HEK293 (cell line): ENCODE results near the gene SERPINB5.

Experiments used
- CTCF ChIA-PET: fragments of 350-600 bp; formaldehyde crosslinking; extraction: SDS; loops from one replicate; lab custom pipeline; 2021; ENCODE audit warnings: antibody characterized with exemption; lab: Yijun Ruan, JAX
- POLR2A ChIA-PET: fragments of 300-600 bp; formaldehyde crosslinking; extraction: SDS; loops from one replicate; lab custom pipeline; 2020; ENCODE audit warnings: antibody characterized with exemption, inconsistent platforms; lab: Yijun Ruan, JAX
- H3K27ac ChIP-seq: fragments of 200-500 bp; sonication (Bioruptor generic); 2 replicates; pipeline ENCODE4 v1.5.1; 2014; ENCODE audit warnings: low read depth, low read length, control low read depth, inconsistent platforms; ENCODE audit errors: extremely low read depth
- H3K36me3 ChIP-seq, 2 experiments: fragments of 200-500 bp in 1 of 2; sonication (Bioruptor generic) in 1 of 2; 1 replicate in 1 of 2; 2 replicates in 1 of 2; pipeline ENCODE4 v1.5.1; 2014 to 2017; ENCODE audit warnings: inconsistent platforms in 2 of 2, low read length in 2 of 2; ENCODE audit not compliant: control insufficient read depth in 2 of 2, insufficient read depth in 1 of 2
- H3K4me1 ChIP-seq: fragments of 200-500 bp; sonication (Bioruptor generic); 2 replicates; pipeline ENCODE4 v1.5.1; 2014; ENCODE audit warnings: mild to moderate bottlenecking, low read length, inconsistent platforms; ENCODE audit not compliant: control insufficient read depth, insufficient read depth
- H3K4me3 ChIP-seq: 2 replicates; pipeline ENCODE4 v1.5.1; 2011; ENCODE audit warnings: low read depth, mild to moderate bottlenecking, control low read depth, low read length, moderate library complexity
- H3K9me3 ChIP-seq: fragments of 200-500 bp; sonication (Bioruptor generic); 2 replicates; pipeline ENCODE4 v1.5.1; 2014; ENCODE audit warnings: low read depth, low read length, inconsistent platforms; ENCODE audit not compliant: control insufficient read depth, insufficient read depth
- HIC1 ChIP-seq: fragments of 450-650 bp; formaldehyde crosslinking; IDR thresholded peaks from 2 replicates; pipeline ENCODE4 v1.5.1; 2016; ENCODE audit warnings: missing biosample characterization, missing genetic modification characterization
- KLF1 ChIP-seq: fragments of 450-650 bp; formaldehyde crosslinking; IDR thresholded peaks from 2 replicates; pipeline ENCODE4 v1.5.1; 2016; ENCODE audit warnings: missing biosample characterization, missing genetic modification characterization
- KLF17 ChIP-seq: fragments of 450-650 bp; formaldehyde crosslinking; IDR thresholded peaks from 2 replicates; pipeline ENCODE4 v1.5.1; 2016; ENCODE audit warnings: missing biosample characterization, missing genetic modification characterization
- PRDM2 ChIP-seq: fragments of 450-650 bp; formaldehyde crosslinking; IDR thresholded peaks from 2 replicates; pipeline ENCODE4 v1.5.1; 2016; ENCODE audit warnings: missing biosample characterization, missing genetic modification characterization, borderline replicate concordance
- ZBTB1 ChIP-seq: fragments of 450-650 bp; formaldehyde crosslinking; IDR thresholded peaks from 2 replicates; pipeline ENCODE4 v1.5.1; 2016; ENCODE audit warnings: missing biosample characterization, missing genetic modification characterization
- ZFP69B ChIP-seq: fragments of 450-650 bp; formaldehyde crosslinking; IDR thresholded peaks from 2 replicates; pipeline ENCODE4 v1.5.1; 2016; ENCODE audit warnings: missing biosample characterization, missing genetic modification characterization
- ZNF132 ChIP-seq: fragments of 450-650 bp; formaldehyde crosslinking; IDR thresholded peaks from 2 replicates; pipeline ENCODE4 v1.5.1; 2017; ENCODE audit warnings: missing biosample characterization, missing genetic modification characterization, borderline replicate concordance
- ZNF138 ChIP-seq: fragments of 450-650 bp; formaldehyde crosslinking; IDR thresholded peaks from 2 replicates; pipeline ENCODE4 v1.5.1; 2016; ENCODE audit warnings: missing biosample characterization, missing genetic modification characterization, borderline replicate concordance
- ZNF169 ChIP-seq: fragments of 450-650 bp; formaldehyde crosslinking; IDR thresholded peaks from 2 replicates; pipeline ENCODE4 v1.5.1; 2016; ENCODE audit warnings: missing biosample characterization, missing genetic modification characterization
- ZNF266 ChIP-seq: fragments of 450-650 bp; formaldehyde crosslinking; IDR thresholded peaks from 2 replicates; pipeline ENCODE4 v1.5.1; 2016; ENCODE audit warnings: missing biosample characterization, missing genetic modification characterization, low read depth
- ZNF292 ChIP-seq: fragments of 450-650 bp; formaldehyde crosslinking; IDR thresholded peaks from 2 replicates; pipeline ENCODE4 v1.5.1; 2016; ENCODE audit warnings: low read depth, missing biosample characterization, missing genetic modification characterization, borderline replicate concordance
- ZNF311 ChIP-seq: fragments of 450-650 bp; formaldehyde crosslinking; IDR thresholded peaks from 2 replicates; pipeline ENCODE4 v1.5.1; 2017; ENCODE audit warnings: missing biosample characterization, missing genetic modification characterization, borderline replicate concordance
- ZNF37A ChIP-seq: fragments of 450-650 bp; IDR thresholded peaks from 2 replicates; pipeline ENCODE4 v1.5.1; 2018; ENCODE audit warnings: missing biosample characterization, missing genetic modification characterization
- ZNF416 ChIP-seq: fragments of 450-650 bp; formaldehyde crosslinking; IDR thresholded peaks from 2 replicates; pipeline ENCODE4 v1.5.1; 2016; ENCODE audit warnings: missing biosample characterization, missing genetic modification characterization
- ZNF433 ChIP-seq: fragments of 450-650 bp; formaldehyde crosslinking; IDR thresholded peaks from 2 replicates; pipeline ENCODE4 v1.5.1; 2016; ENCODE audit warnings: missing biosample characterization, missing genetic modification characterization, low read depth
- ZNF555 ChIP-seq: fragments of 450-650 bp; formaldehyde crosslinking; conservative IDR thresholded peaks from 2 replicates; pipeline ENCODE4 v1.5.1; 2017; ENCODE audit warnings: missing biosample characterization, mild to moderate bottlenecking, missing genetic modification characterization, inconsistent platforms
- ZNF645 ChIP-seq: fragments of 450-650 bp; formaldehyde crosslinking; IDR thresholded peaks from 2 replicates; pipeline ENCODE4; 2016; ENCODE audit warnings: missing biosample characterization, missing genetic modification characterization
- ZNF664 ChIP-seq: fragments of 450-650 bp; formaldehyde crosslinking; IDR thresholded peaks from 2 replicates; pipeline ENCODE4 v1.5.1; 2016; ENCODE audit warnings: missing biosample characterization, missing genetic modification characterization
- ZNF670 ChIP-seq: fragments of 450-650 bp; formaldehyde crosslinking; IDR thresholded peaks from 2 replicates; pipeline ENCODE4 v1.5.1; 2016; ENCODE audit warnings: missing biosample characterization, missing genetic modification characterization, low read depth
- ZSCAN16 ChIP-seq: fragments of 450-650 bp; formaldehyde crosslinking; IDR thresholded peaks from 2 replicates; pipeline ENCODE4 v1.5.1; 2016; ENCODE audit warnings: missing biosample characterization, missing genetic modification characterization
- ZXDB ChIP-seq: fragments of 450-650 bp; formaldehyde crosslinking; IDR thresholded peaks from 2 replicates; pipeline ENCODE4 v1.5.1; 2016; ENCODE audit warnings: missing biosample characterization, missing genetic modification characterization

Gene SERPINB5

GRCh38 chr18:63454497-63454896 lies 22.3 kb upstream of the SERPINB5 start:
- Histone ChIP-seq H3K27ac (no peak overlapping the region), H3K36me3 (no peaks in the 10 kb centered on the region), H3K9me3 (no peaks in the 10 kb centered on the region), H3K4me1 (peaks cover 22% of the 10 kb centered on the region), H3K4me3 (no peak overlapping the region)
- ChIA-PET POLR2A (no interaction called here), CTCF (interaction anchor here (0.6 to 2.7 kb wide), 4 partner anchors 15 to 1204 kb away, joined by 3 to 16 read pairs (median 4); no protein-coding TSS in a partner anchor)
- peak; percentile 66 for TF ChIP-seq KLF1 (tag by site-specific recombination)
- TF ChIP-seq ZFP69B (tag by site-specific recombination): no peak
- no peak for TF ChIP-seq ZBTB1 (tag by site-specific recombination)
- TF ChIP-seq ZNF37A: no peak

GRCh38 chr18:63457977-63458376 lies 18.8 kb upstream of the SERPINB5 start:
- H3K4me1 ChIP-seq: peaks cover 12% of the 10 kb centered on the region
- H3K9me3 ChIP-seq: no peaks in the 10 kb centered on the region; the same call in 1 of the 2 replicates
- H3K4me3 ChIP-seq: no peak overlapping the region
- TF ChIP-seq KLF1 (tag by site-specific recombination): peak; percentile 99
- TF ChIP-seq KLF17 (tag by site-specific recombination): peak; percentile 98
- no peak for TF ChIP-seq ZXDB (tag by site-specific recombination)
- no peak for TF ChIP-seq ZNF138 (tag by site-specific recombination)
- ChIA-PET CTCF (interaction anchor here (0.6 to 1.2 kb wide), 3 partner anchors 114 to 327 kb away, joined by 3 read pairs; no protein-coding TSS in a partner anchor), POLR2A (no interaction called here)
- no peaks in the 10 kb centered on the region for H3K36me3 ChIP-seq
- H3K27ac ChIP-seq: no peak overlapping the region

GRCh38 chr18:63460414-63460813 lies 16.3 kb upstream of the SERPINB5 start:
- POLR2A ChIA-PET: no interaction called here
- TF ChIP-seq ZNF670 (tag by site-specific recombination): no peak
- no peak for TF ChIP-seq ZNF664 (tag by site-specific recombination)
- no peak for TF ChIP-seq HIC1 (tag by site-specific recombination)
- TF ChIP-seq ZNF555 (tag by site-specific recombination): no peak
- TF ChIP-seq ZNF132 (tag by site-specific recombination): no peak
- TF ChIP-seq ZNF416 (tag by site-specific recombination): no peak
- no peak for TF ChIP-seq ZNF292 (tag by site-specific recombination)
- no peak for TF ChIP-seq ZSCAN16 (tag by site-specific recombination)
- no peak for TF ChIP-seq ZNF311 (tag by site-specific recombination)
- TF ChIP-seq ZNF266: no peak
- no peak for TF ChIP-seq PRDM2 (tag by site-specific recombination)
- no peak for TF ChIP-seq ZNF433 (tag by site-specific recombination)
- TF ChIP-seq ZNF169 (tag by site-specific recombination): no peak
- no peak for TF ChIP-seq ZNF645 (tag by site-specific recombination)
- CTCF ChIA-PET: no interaction called here
- Histone ChIP-seq H3K36me3 (no peaks in the 10 kb centered on the region), H3K27ac (no peak overlapping the region), H3K4me1 (no peaks in the 10 kb centered on the region), H3K4me3 (no peak overlapping the region), H3K9me3 (no peaks in the 10 kb centered on the region; the same call in 1 of the 2 replicates)
